ENCODE data around the gene AFF3. TPM values are rescaled to one million over a fixed set of nuclear protein-coding genes. Genes with fewer than 3 reads are reported as not detected.

Gene AFF3
- total RNA-seq, 1 experiment from 2014 or later: 0.61 TPM

GRCh38 chr2:99611786-99612185 lies 530.6 kb downstream of the AFF3 start:
- H3K4me2 ChIP-seq (ENCODE audit: low read length): no peak overlapping the region
- DNase-seq (ENCODE audit: low read depth, low spot score) (no peak), ATAC-seq (no peak)
- H3K27ac ChIP-seq (ENCODE audit: low read depth, low read length): no peak overlapping the region
- POLR2A ChIA-PET: no interaction called here
- no peak overlapping the region for H2AFZ ChIP-seq (ENCODE audit: low read depth, low read length, poor library complexity, severe bottlenecking)
- BruUV-seq (replicated peaks): no TSS peak
- no peaks in the 10 kb centered on the region for H3K27me3 ChIP-seq (ENCODE audit: insufficient read depth, low read length)
- no peaks in the 10 kb centered on the region for H3K9me2 ChIP-seq (ENCODE audit: insufficient read depth)
- RAD21 ChIA-PET (ENCODE audit: low non-redundant PET in 1 of 2, low total read pairs in 2 of 2, uncharacterized antibody in 2 of 2, unreplicated experiment in 2 of 2): no interaction called here
- intact Hi-C loops (cut with micrococcal nuclease): no loop called here
- H3K9me3 ChIP-seq (ENCODE audit: control insufficient read depth in 1 of 2, insufficient read depth in 1 of 2, low read depth in 1 of 2, low read length in 2 of 2): no peaks in the 10 kb centered on the region
- no peaks in the 10 kb centered on the region for H3K36me3 ChIP-seq (ENCODE audit: control insufficient read depth in 1 of 2, insufficient read depth in 2 of 2, low read length in 2 of 2)
- H3K4me1 ChIP-seq (ENCODE audit: control insufficient read depth in 1 of 2, insufficient read depth in 2 of 2, low read length in 2 of 2): no peaks in the 10 kb centered on the region
- no peak overlapping the region for H3K4me3 ChIP-seq (replicated peaks in 1 of 2; ENCODE audit: low read depth in 1 of 2, low read length in 2 of 2)
- H4K20me1 ChIP-seq (ENCODE audit: insufficient read depth): no peaks in the 10 kb centered on the region
- CTCF ChIA-PET: no interaction called here
- no peak overlapping the region for H3K9ac ChIP-seq (ENCODE audit: low read length)
- H3K79me2 ChIP-seq (ENCODE audit: insufficient read depth, low read length): no peaks in the 10 kb centered on the region
- TF ChIP-seq EZH2 (IDR thresholded peaks at IDR 0.05): no peak
- no peak for TF ChIP-seq JUND (IDR thresholded peaks at IDR 0.05)
- TF ChIP-seq REST (IDR thresholded peaks at IDR 0.05; ENCODE audit: low read depth): no peak
- no peak for TF ChIP-seq CEBPB (IDR thresholded peaks at IDR 0.05; ENCODE audit: low read depth)
- TF ChIP-seq SRF (IDR thresholded peaks at IDR 0.05; ENCODE audit: low read depth): no peak

GRCh38 chr2:99611034-99611433 lies 531.4 kb downstream of the AFF3 start:
- no TSS peak for BruUV-seq (replicated peaks)
- no peak overlapping the region for H3K4me2 ChIP-seq (ENCODE audit: low read length)
- CTCF ChIA-PET: no interaction called here

More at GRCh38 chr2:99611034-99611433, 531.4 kb downstream of the AFF3 start:
- H3K27ac ChIP-seq (ENCODE audit: low read depth, low read length): no peak overlapping the region
- H2AFZ ChIP-seq (ENCODE audit: low read depth, low read length, poor library complexity, severe bottlenecking): no peak overlapping the region
- H3K27me3 ChIP-seq (ENCODE audit: insufficient read depth, low read length): no peaks in the 10 kb centered on the region
- no peaks in the 10 kb centered on the region for H3K4me1 ChIP-seq (ENCODE audit: control insufficient read depth in 1 of 2, insufficient read depth in 2 of 2, low read length in 2 of 2)
- no peak overlapping the region for H3K4me3 ChIP-seq (replicated peaks in 1 of 2; ENCODE audit: low read depth in 1 of 2, low read length in 2 of 2)
- H3K36me3 ChIP-seq (ENCODE audit: control insufficient read depth in 1 of 2, insufficient read depth in 2 of 2, low read length in 2 of 2): no peaks in the 10 kb centered on the region
- intact Hi-C loops (cut with micrococcal nuclease): no loop called here
- POLR2A ChIA-PET: no interaction called here
- no peaks in the 10 kb centered on the region for H3K9me3 ChIP-seq (ENCODE audit: control insufficient read depth in 1 of 2, insufficient read depth in 1 of 2, low read depth in 1 of 2, low read length in 2 of 2)
- H3K9ac ChIP-seq (ENCODE audit: low read length): no peak overlapping the region
- no peaks in the 10 kb centered on the region for H4K20me1 ChIP-seq (ENCODE audit: insufficient read depth)
- ATAC-seq (no peak), DNase-seq (ENCODE audit: low read depth, low spot score) (no peak)
- TF ChIP-seq JUND (IDR thresholded peaks at IDR 0.05) (no peak), FOSL1 (IDR thresholded peaks at IDR 0.05; ENCODE audit: low read depth) (no peak), EGR1 (IDR thresholded peaks at IDR 0.05; ENCODE audit: low read depth) (no peak), TCF7L2 (IDR thresholded peaks at IDR 0.05; ENCODE audit: borderline replicate concordance, extremely low read depth, insufficient read depth, insufficient read length) (no peak), REST (IDR thresholded peaks at IDR 0.05; ENCODE audit: low read depth) (no peak), SP1 (IDR thresholded peaks at IDR 0.05; ENCODE audit: low read depth) (no peak), EZH2phosphoT487 (IDR thresholded peaks at IDR 0.05; ENCODE audit: borderline replicate concordance) (no peak), CBX3 (IDR thresholded peaks at IDR 0.05; ENCODE audit: low read depth) (no peak), YY1 (IDR thresholded peaks at IDR 0.05; ENCODE audit: extremely low read depth, insufficient replicate concordance, low read depth, low read length) (no peak), POLR2AphosphoS5 (IDR thresholded peaks at IDR 0.05; ENCODE audit: low read depth, low read length) (no peak), ATF3 (IDR thresholded peaks at IDR 0.05) (no peak)
- H3K79me2 ChIP-seq (ENCODE audit: insufficient read depth, low read length): no peaks in the 10 kb centered on the region
- RAD21 ChIA-PET (ENCODE audit: low non-redundant PET in 1 of 2, low total read pairs in 2 of 2, uncharacterized antibody in 2 of 2, unreplicated experiment in 2 of 2): no interaction called here
- H3K9me2 ChIP-seq (ENCODE audit: insufficient read depth): no peaks in the 10 kb centered on the region

All from HCT116 (cell line).